Left colon (tissue), 2 donors: ENCODE results near the gene OPCML. TPM values are rescaled to one million over a fixed set of nuclear protein-coding genes. Genes with fewer than 3 reads are reported as not detected.

Experiments
- ATAC-seq: fragments of 200-7000 bp; cut with Tn5 transposase; one replicate; pipeline ENCODE4 v1.9.1; 2020; ENCODE audit warnings: mild to moderate bottlenecking, moderate library complexity
- DNase-seq, 2 donors: peaks; one replicate each; pipeline ENCODE4 v3.0.0-alpha.2; 2020
- intact Hi-C, 2 donors: fragments of 100-400 bp; cut with DNase I in 1 of 2; cut with micrococcal nuclease in 1 of 2; formaldehyde crosslinking; loops; one replicate each; pipeline versions ENCODE4 v1.11.2 to v1.14.0; 2022; cut with DNase I, micrococcal nuclease
- total RNA-seq, 2 donors: library from RNA; stranded (reverse); fragmentation: NEBNext Ultra II Directional; extraction: Animal tissue kit (Norgen Biotek cat#: 25700); gene quantifications; one replicate each; pipeline ENCODE4 v1.2.1, GENCODE V29; 2021
- donor health status: DM: no; HTN: no; CAD: no.
- donor health status: DM: yes; HTN: yes; CAD: no.

Gene OPCML
- total RNA-seq, 2 donors from 2014 or later = 0.06 to 0.11 TPM

- intact Hi-C loops = no loop called here
- DNase-seq = no peak
- ATAC-seq = no peak
These were observed 485.1 kb downstream of the OPCML start for GRCh38 chr11:133047036-133047770.

DNA sequence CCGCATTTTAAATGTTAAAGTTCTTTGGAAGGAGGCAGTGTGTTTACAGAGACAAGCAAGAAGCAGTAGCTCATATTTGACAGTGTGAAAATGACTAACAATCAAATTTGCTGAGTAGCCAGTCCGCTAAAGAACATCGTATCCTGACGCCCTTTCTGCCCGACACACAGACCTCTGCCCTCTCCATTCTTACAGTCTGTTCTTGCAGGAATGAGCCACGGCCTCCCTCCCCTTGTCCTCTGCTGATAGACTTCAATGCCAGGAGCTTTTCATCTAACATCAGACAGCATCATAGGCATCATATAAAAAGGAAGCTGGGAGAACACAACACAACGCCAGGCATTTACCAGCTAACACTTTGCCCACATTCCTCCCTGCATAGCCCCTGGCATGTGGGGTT, 486.0 kb downstream of the OPCML start:
- intact Hi-C loops = no loop called here
- DNase-seq (no peak), ATAC-seq (no peak)

DNA sequence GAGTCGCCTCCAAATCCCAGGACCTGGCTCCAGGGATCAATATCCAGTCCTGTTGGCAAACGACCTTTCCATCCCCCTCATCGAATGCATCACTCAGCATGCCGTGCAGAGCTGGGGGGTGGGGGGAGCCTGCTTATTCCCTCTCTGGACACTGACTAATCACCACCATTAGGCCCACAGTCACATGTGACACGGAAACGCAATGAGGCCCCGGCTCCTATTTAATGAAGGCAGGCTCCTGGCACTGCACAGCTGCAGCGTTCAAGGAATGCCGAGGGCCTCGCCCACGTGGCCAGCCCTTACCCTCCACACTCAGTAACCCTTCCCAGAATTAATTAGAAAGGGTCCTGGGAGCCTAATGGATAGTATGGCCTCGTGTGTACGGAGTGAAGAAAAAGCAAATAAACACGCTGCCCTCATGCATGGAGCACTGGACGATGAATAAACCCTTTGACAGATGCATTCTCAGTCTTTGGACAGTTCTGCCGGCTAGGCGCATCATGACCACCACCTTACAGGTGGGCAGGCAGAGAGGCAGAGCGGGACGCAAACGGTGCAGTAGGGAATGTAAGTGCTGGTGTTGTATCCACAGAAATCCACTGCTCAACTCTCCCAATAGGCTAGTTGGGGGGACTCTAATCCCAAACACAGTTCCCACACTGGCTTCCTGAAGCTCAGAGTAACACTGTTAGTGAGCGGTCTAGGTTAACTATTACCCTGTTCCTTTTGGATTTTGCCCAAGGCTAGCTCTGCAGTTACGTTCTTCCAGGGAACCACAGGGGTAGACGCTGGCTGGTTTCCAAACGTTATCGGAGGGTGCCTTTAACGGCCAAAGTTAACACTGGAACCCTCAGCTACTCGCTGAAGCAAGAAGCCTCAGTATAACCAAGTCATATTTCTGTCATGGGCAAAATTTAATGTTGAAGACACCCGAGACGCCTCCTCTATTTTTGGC, 490.1 kb downstream of the OPCML start:
- DNase-seq (no peak), ATAC-seq (no peak)
- intact Hi-C loops = no loop called here

DNA sequence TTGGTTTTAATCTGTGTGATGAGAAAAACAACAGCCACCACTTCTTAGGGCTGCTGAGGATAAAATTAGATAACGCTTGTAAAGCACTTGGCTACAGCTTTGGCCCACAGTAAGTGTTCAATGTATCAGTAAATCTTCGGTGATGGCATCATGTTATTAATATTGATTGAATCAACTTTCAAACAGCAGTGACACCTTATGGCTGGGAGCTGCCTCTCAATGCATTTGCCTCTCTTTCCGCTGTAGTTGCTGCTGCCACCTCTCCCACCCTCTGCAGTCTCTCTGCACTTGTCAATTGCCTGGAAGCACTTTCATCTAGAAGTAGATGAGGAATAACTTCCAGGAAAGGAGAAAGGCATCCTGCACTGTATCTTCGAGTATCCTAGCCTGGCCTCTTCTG, 491.1 kb downstream of the OPCML start:
- DNase-seq (no peak), ATAC-seq (no peak)
- intact Hi-C loops = no loop called here

DNA sequence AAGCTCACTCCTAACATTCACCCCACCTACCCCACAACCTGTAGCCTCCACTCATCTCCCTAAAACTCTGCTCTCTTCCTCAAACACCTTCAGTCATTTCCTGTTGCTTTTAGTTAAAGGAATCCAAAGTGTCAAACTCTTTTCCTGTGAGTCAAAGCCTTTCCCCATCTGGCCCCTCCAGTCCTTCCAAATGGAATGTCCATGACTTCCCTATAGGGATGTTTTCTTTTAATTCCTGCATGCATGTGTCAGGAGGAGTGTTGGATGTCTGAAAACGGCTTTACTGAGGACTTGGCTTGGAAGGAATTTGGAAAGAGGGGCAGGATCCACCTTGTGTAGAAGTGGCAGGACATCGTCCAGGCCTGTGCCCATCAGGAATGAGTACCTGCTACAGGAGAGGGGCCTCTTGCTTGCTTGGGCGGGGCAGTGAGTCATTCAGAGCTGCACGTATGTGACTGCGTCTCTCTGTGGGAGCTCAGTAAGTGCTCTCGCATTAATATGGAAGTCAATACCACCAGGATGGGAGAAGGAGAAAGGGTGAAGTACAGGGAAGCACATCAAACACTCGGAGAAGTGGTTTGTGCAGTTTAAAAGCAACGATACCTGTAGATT, 491.9 kb downstream of the OPCML start:
- intact Hi-C loops = no loop called here
- no peak for DNase-seq
- ATAC-seq = no peak

- no peak for ATAC-seq
These were observed 493.5 kb downstream of the OPCML start for GRCh38 chr11:133038850-133039249.

DNA sequence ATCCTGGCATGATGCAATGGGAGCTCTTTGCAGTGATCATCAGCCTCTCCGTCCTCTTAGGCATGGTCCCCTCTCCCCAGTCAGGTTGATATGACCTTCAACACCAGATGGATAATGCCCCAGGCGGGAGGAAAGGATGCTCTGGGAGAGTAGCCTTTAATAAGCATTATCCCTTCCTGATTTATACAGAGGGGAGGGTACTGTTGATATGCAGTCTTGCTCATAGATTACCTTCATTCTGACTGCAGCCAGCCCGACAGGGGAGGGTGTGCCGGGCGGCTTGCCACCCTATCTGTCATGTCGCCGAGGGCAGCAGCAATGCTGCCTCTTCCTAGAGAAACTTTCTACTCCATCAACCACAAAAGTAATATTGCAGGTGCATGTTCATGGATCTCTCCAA, 497.4 kb downstream of the OPCML start:
- intact Hi-C loops = no loop called here
- no peak for ATAC-seq
- no peak for DNase-seq

More at GRCh38 chr11:133038850-133039249, 493.5 kb downstream of the OPCML start:
- intact Hi-C loops = no loop called here
- DNase-seq = no peak

- ATAC-seq = no peak
- no peak for DNase-seq
- intact Hi-C loops = no loop called here
These were observed 503.2 kb downstream of the OPCML start for GRCh38 chr11:133029107-133029506.

GRCh38 chr11:133026952-133027351, 505.3 kb downstream of the OPCML start:
- ATAC-seq (no peak), DNase-seq (no peak)
- intact Hi-C loops = no loop called here

DNA sequence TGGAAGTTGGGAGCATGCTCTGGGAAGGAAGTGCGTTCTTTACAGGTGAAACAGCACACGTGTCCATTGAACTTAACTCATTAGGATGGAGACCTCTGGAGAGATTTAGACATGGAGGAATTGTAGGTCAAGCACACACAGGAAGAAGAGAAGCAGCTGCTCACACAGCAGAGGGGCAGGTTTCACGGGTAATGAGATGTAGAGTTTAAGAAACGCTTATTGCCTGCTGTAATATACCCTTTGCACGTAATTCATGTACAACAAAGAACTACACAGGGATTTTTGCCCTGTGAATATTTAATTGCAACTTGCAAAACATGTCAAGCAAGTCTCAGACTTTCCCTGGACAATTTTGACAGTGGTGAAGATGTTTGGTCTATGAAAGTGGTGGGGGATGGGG, 508.0 kb downstream of the OPCML start:
- ATAC-seq (no peak), DNase-seq (no peak)
- intact Hi-C loops = no loop called here

- ATAC-seq (no peak), DNase-seq (no peak)
- intact Hi-C loops = no loop called here
These were observed 509.1 kb downstream of the OPCML start for GRCh38 chr11:133023232-133023631.

- ATAC-seq = no peak
- DNase-seq = no peak
- intact Hi-C loops = no loop called here
These were observed 510.7 kb downstream of the OPCML start for GRCh38 chr11:133021553-133021952.

DNA sequence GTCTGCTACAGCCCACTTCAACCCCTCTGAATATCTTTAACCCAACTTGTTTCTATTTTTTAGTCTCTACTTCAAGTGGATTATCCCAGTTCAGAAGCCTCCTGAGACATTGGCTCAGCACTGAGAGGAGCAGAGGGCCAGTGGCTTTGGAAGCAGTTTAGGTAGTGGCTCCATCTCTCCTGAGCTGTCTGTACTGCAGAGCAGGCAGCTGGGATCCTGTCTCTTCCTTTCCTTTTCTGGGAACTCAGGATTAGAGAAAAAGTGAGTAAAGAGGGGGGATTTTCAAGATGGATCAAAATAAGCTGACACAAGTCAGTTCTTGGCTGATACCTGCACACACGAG, 512.0 kb downstream of the OPCML start:
- intact Hi-C loops = no loop called here
- no peak for DNase-seq
- no peak for ATAC-seq

- intact Hi-C loops = no loop called here
- DNase-seq (no peak), ATAC-seq (no peak)
These were observed 512.5 kb downstream of the OPCML start for GRCh38 chr11:133019545-133020371.

GRCh38 chr11:133015457-133015856, 516.8 kb downstream of the OPCML start:
- intact Hi-C loops = no loop called here
- DNase-seq (no peak), ATAC-seq (no peak)

GRCh38 chr11:133014337-133014736, 518.0 kb downstream of the OPCML start:
- intact Hi-C loops = no loop called here
- no peak for DNase-seq
- ATAC-seq = no peak

DNA sequence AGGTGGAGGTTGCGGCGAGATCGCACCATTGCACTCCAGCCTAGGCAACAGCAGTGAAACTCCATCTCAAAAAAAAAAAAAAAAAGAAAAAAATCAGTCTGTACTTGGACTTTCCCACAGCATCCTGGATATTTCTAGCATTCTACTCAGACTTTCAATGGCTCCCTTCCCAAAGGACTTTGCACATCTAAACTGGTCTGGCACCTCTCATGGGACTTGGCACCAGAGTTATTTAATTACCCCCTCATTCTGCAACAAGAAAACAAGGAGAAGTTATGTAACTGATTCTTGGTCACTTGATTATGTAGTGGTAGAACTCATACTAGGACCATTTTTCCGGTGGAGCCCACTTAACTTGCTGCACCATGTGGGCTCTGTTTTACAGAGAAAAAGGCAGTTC, 519.5 kb downstream of the OPCML start:
- DNase-seq (no peak), ATAC-seq (no peak)
- intact Hi-C loops = no loop called here

DNA sequence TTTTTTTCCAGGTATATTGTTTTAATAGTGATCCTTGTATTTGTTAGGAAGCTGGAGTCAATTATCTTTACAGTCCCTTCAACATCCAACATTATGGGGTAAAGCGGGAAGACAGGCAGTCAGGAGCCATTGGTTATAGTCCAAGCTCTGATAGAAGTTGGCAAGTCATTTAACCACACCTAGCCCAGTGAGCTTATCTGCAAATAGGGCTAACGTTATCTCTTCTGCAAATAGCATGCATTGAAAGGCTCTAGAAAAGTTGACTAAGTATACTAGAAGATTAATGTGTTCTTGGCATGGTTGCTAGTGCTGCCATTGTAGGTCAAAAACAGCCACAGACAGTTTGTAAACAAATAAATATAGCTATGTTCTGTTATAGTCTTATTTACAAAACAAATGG, 520.7 kb downstream of the OPCML start:
- intact Hi-C loops = no loop called here
- ATAC-seq (no peak), DNase-seq (no peak)

DNA sequence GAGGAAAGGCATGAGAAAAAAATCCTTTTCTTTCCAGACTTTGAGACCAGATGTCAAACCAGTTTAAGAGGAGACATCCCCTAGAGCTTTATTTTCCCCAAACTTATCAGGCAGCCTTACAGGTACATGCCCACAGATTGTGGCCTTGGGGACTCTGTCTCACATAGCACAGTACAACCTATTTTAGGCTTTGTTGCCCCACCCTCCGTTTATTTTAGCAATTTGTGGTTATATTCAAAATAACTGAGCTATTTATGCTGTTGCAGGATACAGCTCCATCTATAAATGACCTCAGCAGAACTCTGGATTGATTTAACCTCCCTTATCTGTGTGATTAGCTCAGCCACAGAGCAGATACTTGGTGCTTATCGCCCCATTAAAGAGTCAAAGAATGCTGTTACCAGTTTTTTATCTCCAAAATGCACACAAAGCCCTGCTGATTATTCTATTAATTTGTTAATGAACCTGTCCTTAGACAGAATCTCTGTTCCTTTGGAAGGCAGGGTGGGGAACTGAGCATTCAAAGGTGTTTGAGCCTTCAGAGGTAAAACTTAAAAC, 525.2 kb downstream of the OPCML start:
- DNase-seq (no peak), ATAC-seq (no peak)
- intact Hi-C loops = no loop called here
